CD14-positive monocyte (primary cell): Measurements from ENCODE around the gene PPARGC1A. TPM values are rescaled to one million over a fixed set of nuclear protein-coding genes. Genes with fewer than 3 reads are reported as not detected.
A peak's percentile ranks its signal among the peaks of the same experiment; 100 is the strongest.

Source experiments
- DNase-seq, 3 donors: peaks; one replicate each; pipeline ENCODE4 v3.0.0-alpha.2; 2011 to 2022
- H2AFZ ChIP-seq: 2 replicates; pipeline ENCODE4 v1.6.0; 2012; ENCODE audit warnings: mild to moderate bottlenecking, low read depth, low read length, inconsistent platforms; ENCODE audit not compliant: insufficient read depth, poor library complexity, severe bottlenecking
- H3K27ac ChIP-seq, 2 donors: 1 replicate in 1 of 2; 2 replicates in 1 of 2; pipeline ENCODE4 v1.5.1; 2012 to 2013; ENCODE audit warnings: low read length in 2 of 2, control low read depth in 1 of 2, inconsistent platforms in 1 of 2, low read depth in 1 of 2, mild to moderate bottlenecking in 1 of 2
- H3K27me3 ChIP-seq, 2 donors: one replicate each; pipeline versions ENCODE4 v1.6.0 to v1.6.1; 2011 to 2013; ENCODE audit warnings: low read length in 2 of 2; ENCODE audit not compliant: control insufficient read depth in 2 of 2, insufficient read depth in 2 of 2
- H3K36me3 ChIP-seq, 2 donors: replicated peaks in 1 of 2; 1 replicate in 1 of 2; 2 replicates in 1 of 2; pipeline versions ENCODE4 v1.5.1 to v1.6.1; 2012 to 2013; ENCODE audit warnings: low read length in 2 of 2, control low read depth in 1 of 2, inconsistent platforms in 1 of 2, mild to moderate bottlenecking in 1 of 2; ENCODE audit not compliant: insufficient read depth in 2 of 2, control insufficient read depth in 1 of 2
- H3K4me1 ChIP-seq, 2 donors: 1 replicate in 1 of 2; 2 replicates in 1 of 2; pipeline versions ENCODE4 v1.5.1 to v1.6.1; 2012 to 2013; ENCODE audit warnings: low read length in 2 of 2, control low read depth in 1 of 2, inconsistent platforms in 1 of 2, mild to moderate bottlenecking in 1 of 2, moderate library complexity in 1 of 2; ENCODE audit not compliant: insufficient read depth in 2 of 2, control insufficient read depth in 1 of 2
- H3K4me2 ChIP-seq: replicated peaks from 2 replicates; pipeline ENCODE3; 2012; ENCODE audit warnings: low read length, moderate library complexity, mild to moderate bottlenecking; ENCODE audit not compliant: poor library complexity, severe bottlenecking; ENCODE audit errors: extremely low read depth
- H3K4me3 ChIP-seq, 3 experiments: fragments of 200-600 bp in 1 of 3; sonication (generic) in 1 of 3; replicated peaks in 1 of 3; 1 replicate in 2 of 3; 2 replicates in 1 of 3; pipeline ENCODE4 v1.5.1; 2011 to 2013; ENCODE audit warnings: low read length in 3 of 3, mild to moderate bottlenecking in 3 of 3, control low read depth in 2 of 3, low read depth in 2 of 3, inconsistent platforms in 1 of 3, moderate library complexity in 1 of 3
- H3K79me2 ChIP-seq: 2 replicates; pipeline ENCODE4 v1.6.0; 2012; ENCODE audit warnings: mild to moderate bottlenecking, control low read depth, inconsistent platforms, low read length, moderate library complexity; ENCODE audit not compliant: insufficient read depth
- H3K9ac ChIP-seq: 2 replicates; pipeline ENCODE4 v1.6.0; 2017; ENCODE audit warnings: low read length, mild to moderate bottlenecking; ENCODE audit not compliant: insufficient read depth, poor library complexity, severe bottlenecking
- H3K9me3 ChIP-seq, 2 donors: replicated peaks in 1 of 2; 1 replicate in 1 of 2; 2 replicates in 1 of 2; pipeline versions ENCODE4 v1.5.1 to v1.6.1; 2012 to 2013; ENCODE audit warnings: low read length in 2 of 2, control low read depth in 1 of 2; ENCODE audit not compliant: control insufficient read depth in 1 of 2, insufficient read depth in 1 of 2
- H4K20me1 ChIP-seq: 2 replicates; pipeline ENCODE4 v1.6.0; 2012; ENCODE audit warnings: mild to moderate bottlenecking, low read length, control low read depth, moderate library complexity; ENCODE audit not compliant: insufficient read depth
- H3K27ac Mint-ChIP-seq, 7 donors: one replicate each; pipeline ENCODE4 v1.8.0; 2020; ENCODE audit warnings: mild to moderate bottlenecking in 7 of 7, mixed read lengths in 7 of 7, moderate library complexity in 6 of 7, inconsistent platforms in 2 of 7
- H3K27me3 Mint-ChIP-seq, 3 donors: one replicate each; pipeline ENCODE4 v1.8.0; 2021 to 2022; ENCODE audit warnings: low read depth in 3 of 3, mild to moderate bottlenecking in 3 of 3, mixed read lengths in 3 of 3, moderate library complexity in 3 of 3, inconsistent platforms in 1 of 3
- H3K36me3 Mint-ChIP-seq, 2 donors: one replicate each; pipeline ENCODE4 v1.8.0; 2020; ENCODE audit warnings: mixed read lengths in 2 of 2, inconsistent platforms in 1 of 2, mild to moderate bottlenecking in 1 of 2
- H3K4me1 Mint-ChIP-seq: one replicate; pipeline ENCODE4 v1.8.0; 2020; ENCODE audit warnings: mild to moderate bottlenecking, mixed read lengths
- H3K4me3 Mint-ChIP-seq, 2 donors: one replicate each; pipeline ENCODE4 v1.8.0; 2020; ENCODE audit warnings: mild to moderate bottlenecking in 2 of 2, mixed read lengths in 2 of 2, moderate library complexity in 1 of 2
- H3K9me3 Mint-ChIP-seq, 7 donors: one replicate each; pipeline ENCODE4 v1.8.0; 2020 to 2022; ENCODE audit warnings: mixed read lengths in 7 of 7, mild to moderate bottlenecking in 6 of 7, moderate library complexity in 6 of 7, inconsistent platforms in 2 of 7
- CTCF ChIP-seq: fragments of 200-600 bp; IDR thresholded peaks from one replicate; pipeline ENCODE4 v1.8.0; 2022; ENCODE audit warnings: antibody characterized with exemption, mild to moderate bottlenecking
- WGBS: methylation state at CpG from one replicate; pipeline ENCODE4 v1.1.5; 2013; ENCODE audit warnings: missing lambda C conversion rate; ENCODE audit not compliant: insufficient coverage; 5-methylcytosine and 5-hydroxymethylcytosine counted together
- intact Hi-C, 2 donors: fragments of 100-400 bp; cut with micrococcal nuclease; formaldehyde crosslinking; loops; one replicate each; pipeline versions ENCODE4 v1.15.0 to v1.15.1; 2023
- polyA plus RNA-seq, 3 donors: library from polyadenylated mRNA; depleted of rRNA in 1 of 3; unstranded in 2 of 3; stranded (reverse) in 1 of 3; fragments of 300-500 nt in 2 of 3; fragments of >200 nt in 1 of 3; fragmentation: Illumina TruSeq in 2 of 3; gene quantifications; 1 replicate in 2 of 3; 2 replicates in 1 of 3; pipeline ENCODE4 v1.2.3, GENCODE V29; 2012 to 2021

The PPARGC1A gene
- polyA plus RNA-seq, 3 donors, result 0.58 to 1.1 (median 0.79) TPM

- no peak for DNase-seq
- H3K27ac Mint-ChIP-seq, result no peak overlapping the region
- no CpG with 5 or more reads among the region's 3 CpGs for WGBS
- intact Hi-C loops, result no loop called here
- no peaks in the 10 kb centered on the region for H3K79me2 ChIP-seq
- peaks cover 0 to 3% (median 2%) of the 10 kb centered on the region in 3 donors for H3K27me3 Mint-ChIP-seq
- H4K20me1 ChIP-seq, result no peaks in the 10 kb centered on the region
- H3K36me3 ChIP-seq, result no peaks in the 10 kb centered on the region
- H3K27me3 ChIP-seq, result no peaks in the 10 kb centered on the region
- no peak for TF ChIP-seq CTCF
- H3K27ac ChIP-seq, result no peak overlapping the region
- H3K4me1 Mint-ChIP-seq, result no peaks in the 10 kb centered on the region
- H3K36me3 Mint-ChIP-seq, result no peaks in the 10 kb centered on the region
- H3K4me1 ChIP-seq, result no peaks in the 10 kb centered on the region
- H3K9me3 Mint-ChIP-seq, result peaks cover 0 to 4% (median 0%) of the 10 kb centered on the region in 7 donors
- H3K9me3 ChIP-seq, result no peaks in the 10 kb centered on the region
- H3K4me3 ChIP-seq, result no peak overlapping the region
- H2AFZ ChIP-seq, result no peak overlapping the region
- no peak overlapping the region for H3K4me2 ChIP-seq
- no peak overlapping the region for H3K4me3 Mint-ChIP-seq
- no peak overlapping the region for H3K9ac ChIP-seq
Observed at GRCh38 chr4:23838131-23838530, 51.7 kb downstream of the PPARGC1A start.

- Mint-ChIP-seq H3K27me3 (peaks cover 0 to 3% (median 2%) of the 10 kb centered on the region in 3 donors), H3K9me3 (peaks cover 0 to 4% (median 0%) of the 10 kb centered on the region in 7 donors), H3K4me1 (no peaks in the 10 kb centered on the region), H3K27ac (no peak overlapping the region), H3K4me3 (peak overlapping the region in 1 of 2 donors; percentile 7), H3K36me3 (no peaks in the 10 kb centered on the region)
- H4K20me1 ChIP-seq, result no peaks in the 10 kb centered on the region
- no peak for DNase-seq
- H3K4me3 ChIP-seq, result no peak overlapping the region
- TF ChIP-seq CTCF, result no peak
- no peaks in the 10 kb centered on the region for H3K79me2 ChIP-seq
- 83% methylated on average over 1 of the region's 2 CpGs for WGBS
- no peak overlapping the region for H3K9ac ChIP-seq
- H3K9me3 ChIP-seq, result no peaks in the 10 kb centered on the region
- no peak overlapping the region for H3K27ac ChIP-seq
- no peaks in the 10 kb centered on the region for H3K27me3 ChIP-seq
- no peak overlapping the region for H2AFZ ChIP-seq
- intact Hi-C loops, result no loop called here
- no peaks in the 10 kb centered on the region for H3K4me1 ChIP-seq
- no peaks in the 10 kb centered on the region for H3K36me3 ChIP-seq
- H3K4me2 ChIP-seq, result no peak overlapping the region
Observed at GRCh38 chr4:23837371-23837770, 52.5 kb downstream of the PPARGC1A start.
